H1 (cell line): ENCODE data around the gene FAIM2.

Source experiments
- CEBPB ChIP-seq: IDR thresholded peaks from 2 replicates; pipeline ENCODE4 v1.6.1; 2012; ENCODE audit warnings: low read depth, low read length
- CREB1 ChIP-seq: IDR thresholded peaks from 2 replicates; pipeline ENCODE4 v1.6.1; 2012; ENCODE audit warnings: inconsistent platforms
- EP300 ChIP-seq, 2 experiments: IDR thresholded peaks; 1 replicate in 1 of 2; 2 replicates in 1 of 2; pipeline ENCODE4 v1.6.1; 2011 to 2012; ENCODE audit warnings: low read depth in 2 of 2, low read length in 2 of 2, mild to moderate bottlenecking in 2 of 2, borderline replicate concordance in 1 of 2, inconsistent platforms in 1 of 2, moderate library complexity in 1 of 2
- EZH2 ChIP-seq: fragments of 200-600 bp; sonication (generic); IDR thresholded peaks from 2 replicates; pipeline ENCODE4 v1.7.1; 2012; ENCODE audit warnings: low read depth, mild to moderate bottlenecking, moderate library complexity, low read length, inconsistent platforms; ENCODE audit not compliant: severe bottlenecking
- KDM5A ChIP-seq: fragments of 200-600 bp; IDR thresholded peaks from 2 replicates; pipeline ENCODE4 v1.7.1; 2012; ENCODE audit warnings: mild to moderate bottlenecking, low read length, inconsistent platforms, mixed read lengths
- TAF7 ChIP-seq: optimal IDR thresholded peaks from 2 replicates; pipeline ENCODE3; 2011; ENCODE audit warnings: low read depth, mild to moderate bottlenecking, inconsistent platforms, low read length, moderate library complexity, borderline replicate concordance
- YY1 ChIP-seq: IDR thresholded peaks from 2 replicates; pipeline ENCODE4 v1.6.1; 2011; ENCODE audit warnings: low read depth, mild to moderate bottlenecking, low read length
- TF ChIP-seq, protein P1 (sequence below), 3 experiments: IDR thresholded peaks; 1 replicate in 2 of 3; 2 replicates in 1 of 3; pipeline versions ENCODE4 v1.5.1 to v1.6.1; 2011; ENCODE audit warnings: low read length in 3 of 3, mild to moderate bottlenecking in 3 of 3, inconsistent platforms in 2 of 3, low read depth in 1 of 3, moderate library complexity in 1 of 3; ENCODE audit not compliant: insufficient read depth in 1 of 3; ENCODE audit errors: control extremely low read depth in 1 of 3

DNA sequence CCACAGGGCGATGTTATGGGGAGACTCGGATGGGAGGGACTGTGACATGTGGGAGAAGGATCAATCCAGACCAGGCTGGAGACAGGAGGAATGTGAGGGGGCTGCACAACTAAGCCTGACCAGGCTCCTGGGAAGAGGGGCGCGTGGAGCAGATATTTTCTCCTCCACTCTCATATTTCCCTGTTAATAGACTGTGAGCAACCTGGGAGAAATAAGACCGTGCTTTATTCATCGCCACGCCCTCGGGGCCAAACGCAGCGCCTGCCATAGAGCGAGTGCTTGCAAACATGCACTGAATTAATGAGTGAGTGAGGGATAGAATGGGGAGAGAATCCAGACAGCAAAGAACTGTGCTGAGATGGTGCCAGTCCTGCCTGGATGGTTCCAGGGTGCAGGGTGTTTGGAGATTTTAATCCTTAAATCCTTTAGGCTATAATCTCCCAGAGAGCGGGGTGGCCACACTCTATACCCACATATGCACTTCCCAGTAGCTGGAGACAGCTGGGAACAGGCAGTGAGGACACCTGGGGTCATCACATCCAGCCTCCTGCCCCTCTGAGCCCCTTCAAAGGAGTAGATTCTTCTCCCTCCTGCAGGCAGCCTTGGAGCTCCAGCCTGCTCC lies 13.6 kb upstream of the FAIM2 start:
- TF ChIP-seq, protein P1, sequence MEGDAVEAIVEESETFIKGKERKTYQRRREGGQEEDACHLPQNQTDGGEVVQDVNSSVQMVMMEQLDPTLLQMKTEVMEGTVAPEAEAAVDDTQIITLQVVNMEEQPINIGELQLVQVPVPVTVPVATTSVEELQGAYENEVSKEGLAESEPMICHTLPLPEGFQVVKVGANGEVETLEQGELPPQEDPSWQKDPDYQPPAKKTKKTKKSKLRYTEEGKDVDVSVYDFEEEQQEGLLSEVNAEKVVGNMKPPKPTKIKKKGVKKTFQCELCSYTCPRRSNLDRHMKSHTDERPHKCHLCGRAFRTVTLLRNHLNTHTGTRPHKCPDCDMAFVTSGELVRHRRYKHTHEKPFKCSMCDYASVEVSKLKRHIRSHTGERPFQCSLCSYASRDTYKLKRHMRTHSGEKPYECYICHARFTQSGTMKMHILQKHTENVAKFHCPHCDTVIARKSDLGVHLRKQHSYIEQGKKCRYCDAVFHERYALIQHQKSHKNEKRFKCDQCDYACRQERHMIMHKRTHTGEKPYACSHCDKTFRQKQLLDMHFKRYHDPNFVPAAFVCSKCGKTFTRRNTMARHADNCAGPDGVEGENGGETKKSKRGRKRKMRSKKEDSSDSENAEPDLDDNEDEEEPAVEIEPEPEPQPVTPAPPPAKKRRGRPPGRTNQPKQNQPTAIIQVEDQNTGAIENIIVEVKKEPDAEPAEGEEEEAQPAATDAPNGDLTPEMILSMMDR (IDR thresholded peaks at IDR 0.05; ENCODE audit: control extremely low read depth in 1 of 3, insufficient read depth in 1 of 3, low read depth in 1 of 3, low read length in 3 of 3), result no peak
- TF ChIP-seq EP300 (IDR thresholded peaks at IDR 0.05; ENCODE audit: borderline replicate concordance in 1 of 2, low read depth in 2 of 2, low read length in 2 of 2) (no peak), EZH2 (no peak), CREB1 (no peak), KDM5A (no peak), YY1 (no peak), TAF7 (no peak), CEBPB (no peak)
